Right lobe of liver (tissue), 4 donors: ENCODE results near the gene PIGC.

Experiments
- POLR2A ChIP-seq: fragments of 450-650 bp; IDR thresholded peaks from one replicate; pipeline ENCODE4 v1.6.1; 2017; ENCODE audit warnings: antibody characterized with exemption, mild to moderate bottlenecking
- TF ChIP-seq, protein P1 (sequence below), 4 donors: fragments of 200-600 bp in 3 of 4; fragments of 450-650 bp in 1 of 4; IDR thresholded peaks; one replicate each; pipeline versions ENCODE4 v1.5.1 to v1.8.0; 2016 to 2022; ENCODE audit warnings: antibody characterized with exemption in 4 of 4, mild to moderate bottlenecking in 2 of 4
- donor health status: DM: no; HTN: no; CAD: no.
- donor health status: DM: no; HTN: no; CAD: no.
- donor health status: DM: no; HTN: yes; CAD: no.

DNA sequence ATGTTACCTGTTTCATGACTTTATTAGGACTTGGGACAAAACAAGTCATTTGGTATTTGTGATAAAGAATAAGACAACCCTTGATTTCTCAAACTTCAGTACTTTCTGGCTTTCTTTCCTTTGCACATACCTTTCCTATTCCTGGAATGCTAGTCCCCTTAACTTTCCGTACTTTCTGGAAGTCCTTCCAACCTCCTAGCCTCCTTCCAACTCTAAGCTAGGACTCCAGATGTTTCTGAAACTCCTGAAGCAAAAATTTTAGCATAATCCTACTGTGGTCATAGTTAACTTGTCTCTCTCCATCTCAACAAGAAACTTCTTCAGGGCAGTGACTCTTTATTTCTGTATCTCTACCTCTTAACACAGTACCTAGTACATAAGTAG lies 43.2 kb downstream of the PIGC start:
- TF ChIP-seq, protein P1, sequence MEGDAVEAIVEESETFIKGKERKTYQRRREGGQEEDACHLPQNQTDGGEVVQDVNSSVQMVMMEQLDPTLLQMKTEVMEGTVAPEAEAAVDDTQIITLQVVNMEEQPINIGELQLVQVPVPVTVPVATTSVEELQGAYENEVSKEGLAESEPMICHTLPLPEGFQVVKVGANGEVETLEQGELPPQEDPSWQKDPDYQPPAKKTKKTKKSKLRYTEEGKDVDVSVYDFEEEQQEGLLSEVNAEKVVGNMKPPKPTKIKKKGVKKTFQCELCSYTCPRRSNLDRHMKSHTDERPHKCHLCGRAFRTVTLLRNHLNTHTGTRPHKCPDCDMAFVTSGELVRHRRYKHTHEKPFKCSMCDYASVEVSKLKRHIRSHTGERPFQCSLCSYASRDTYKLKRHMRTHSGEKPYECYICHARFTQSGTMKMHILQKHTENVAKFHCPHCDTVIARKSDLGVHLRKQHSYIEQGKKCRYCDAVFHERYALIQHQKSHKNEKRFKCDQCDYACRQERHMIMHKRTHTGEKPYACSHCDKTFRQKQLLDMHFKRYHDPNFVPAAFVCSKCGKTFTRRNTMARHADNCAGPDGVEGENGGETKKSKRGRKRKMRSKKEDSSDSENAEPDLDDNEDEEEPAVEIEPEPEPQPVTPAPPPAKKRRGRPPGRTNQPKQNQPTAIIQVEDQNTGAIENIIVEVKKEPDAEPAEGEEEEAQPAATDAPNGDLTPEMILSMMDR (IDR thresholded peaks at IDR 0.05): no peak
- TF ChIP-seq POLR2A: no peak
